GM12801 (cell line): ENCODE results near the gene XPO6.

Experiments
- TF ChIP-seq, protein P1 (sequence below): IDR thresholded peaks from one replicate; pipeline ENCODE4 v1.5.1; 2011; ENCODE audit warnings: control low read depth; ENCODE audit not compliant: insufficient read length; ENCODE audit errors: extremely low read depth

Gene XPO6

GRCh38 chr16:28196387-28196987 lies 15.3 kb downstream of the XPO6 start:
- TF ChIP-seq, protein P1, sequence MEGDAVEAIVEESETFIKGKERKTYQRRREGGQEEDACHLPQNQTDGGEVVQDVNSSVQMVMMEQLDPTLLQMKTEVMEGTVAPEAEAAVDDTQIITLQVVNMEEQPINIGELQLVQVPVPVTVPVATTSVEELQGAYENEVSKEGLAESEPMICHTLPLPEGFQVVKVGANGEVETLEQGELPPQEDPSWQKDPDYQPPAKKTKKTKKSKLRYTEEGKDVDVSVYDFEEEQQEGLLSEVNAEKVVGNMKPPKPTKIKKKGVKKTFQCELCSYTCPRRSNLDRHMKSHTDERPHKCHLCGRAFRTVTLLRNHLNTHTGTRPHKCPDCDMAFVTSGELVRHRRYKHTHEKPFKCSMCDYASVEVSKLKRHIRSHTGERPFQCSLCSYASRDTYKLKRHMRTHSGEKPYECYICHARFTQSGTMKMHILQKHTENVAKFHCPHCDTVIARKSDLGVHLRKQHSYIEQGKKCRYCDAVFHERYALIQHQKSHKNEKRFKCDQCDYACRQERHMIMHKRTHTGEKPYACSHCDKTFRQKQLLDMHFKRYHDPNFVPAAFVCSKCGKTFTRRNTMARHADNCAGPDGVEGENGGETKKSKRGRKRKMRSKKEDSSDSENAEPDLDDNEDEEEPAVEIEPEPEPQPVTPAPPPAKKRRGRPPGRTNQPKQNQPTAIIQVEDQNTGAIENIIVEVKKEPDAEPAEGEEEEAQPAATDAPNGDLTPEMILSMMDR, result no peak

DNA sequence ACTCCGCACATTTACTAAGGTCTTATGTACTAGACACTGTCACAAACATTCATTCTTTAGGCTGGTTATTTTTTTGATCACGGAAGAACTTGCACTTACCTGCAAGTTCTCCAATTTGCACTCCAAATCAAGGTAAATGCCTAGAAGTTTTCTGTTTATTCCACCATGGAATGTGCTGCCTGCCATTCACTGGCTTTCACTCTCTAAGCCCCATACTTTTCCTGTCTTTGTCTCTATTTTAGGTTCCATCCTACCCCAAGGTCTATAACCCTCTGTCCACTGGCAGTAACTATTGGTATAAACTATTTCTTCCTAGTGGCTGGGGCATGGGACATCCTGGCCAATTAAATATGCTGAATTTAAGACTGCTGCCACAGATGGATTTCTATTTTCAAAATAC lies 15.9 kb downstream of the XPO6 start:
- TF ChIP-seq, protein P1, result no peak

- TF ChIP-seq, protein P1, result no peak
Observed at GRCh38 chr16:28193530-28194423, 18.0 kb downstream of the XPO6 start.

- TF ChIP-seq, protein P1, result no peak
Observed at GRCh38 chr16:28192806-28193529, 18.8 kb downstream of the XPO6 start.

- TF ChIP-seq, protein P1, result no peak
Observed at GRCh38 chr16:28191364-28191960, 20.3 kb downstream of the XPO6 start.

GRCh38 chr16:28189245-28189644 lies 22.5 kb downstream of the XPO6 start:
- TF ChIP-seq, protein P1, result no peak
